Measurements from ENCODE around the gene DPEP2NB.
"Not testable (repeated sequence)": the region's sequence is repeated elsewhere in the genome, so short reads cannot be mapped to it uniquely, and the experiment has no call there.

DPEP2NB gene

DNA sequence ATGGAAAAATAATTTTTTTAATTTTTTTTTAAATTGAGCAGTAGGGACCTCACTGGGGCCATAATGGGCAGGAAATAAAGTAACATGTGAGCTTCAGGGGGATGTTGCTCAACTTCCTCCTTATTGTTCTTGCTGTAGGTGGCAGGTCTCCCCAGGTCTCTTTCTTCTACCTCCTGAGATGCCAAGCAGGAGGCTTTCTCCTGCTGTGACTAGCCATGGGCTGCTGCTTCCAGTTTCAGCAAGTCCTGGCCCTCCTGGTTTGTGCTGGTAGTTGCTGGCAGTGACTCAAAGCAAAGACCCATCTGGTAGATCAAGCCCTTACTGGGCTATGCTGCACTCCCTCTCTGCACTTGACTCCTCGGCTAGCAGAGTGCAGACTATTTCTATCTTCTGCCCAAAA, 2.3 kb downstream of the DPEP2NB start:
- no peak for DNase-seq (ENCODE audit: low spot score)

DNA sequence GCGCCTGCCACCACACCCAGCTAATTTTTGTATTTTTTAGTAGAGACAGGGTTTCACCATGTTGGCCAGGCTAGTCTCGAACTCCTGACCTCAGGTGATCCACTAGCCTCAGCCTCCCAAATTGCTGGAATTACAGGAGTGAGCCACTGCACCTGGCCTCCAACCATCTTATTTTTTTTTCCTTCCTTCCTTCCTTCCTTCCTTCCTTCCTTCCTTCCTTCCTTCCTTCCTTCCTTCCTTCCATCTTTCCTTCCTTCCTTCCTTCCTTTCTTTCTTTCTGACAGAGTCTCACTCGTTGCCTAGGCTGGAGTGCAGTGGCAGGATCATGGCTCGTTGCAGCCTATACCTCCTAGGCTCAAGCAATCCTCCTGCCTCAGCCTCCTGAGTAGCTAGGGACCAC, 5.8 kb downstream of the DPEP2NB start:
- not testable (repeated sequence) for DNase-seq (ENCODE audit: low spot score)

DNA sequence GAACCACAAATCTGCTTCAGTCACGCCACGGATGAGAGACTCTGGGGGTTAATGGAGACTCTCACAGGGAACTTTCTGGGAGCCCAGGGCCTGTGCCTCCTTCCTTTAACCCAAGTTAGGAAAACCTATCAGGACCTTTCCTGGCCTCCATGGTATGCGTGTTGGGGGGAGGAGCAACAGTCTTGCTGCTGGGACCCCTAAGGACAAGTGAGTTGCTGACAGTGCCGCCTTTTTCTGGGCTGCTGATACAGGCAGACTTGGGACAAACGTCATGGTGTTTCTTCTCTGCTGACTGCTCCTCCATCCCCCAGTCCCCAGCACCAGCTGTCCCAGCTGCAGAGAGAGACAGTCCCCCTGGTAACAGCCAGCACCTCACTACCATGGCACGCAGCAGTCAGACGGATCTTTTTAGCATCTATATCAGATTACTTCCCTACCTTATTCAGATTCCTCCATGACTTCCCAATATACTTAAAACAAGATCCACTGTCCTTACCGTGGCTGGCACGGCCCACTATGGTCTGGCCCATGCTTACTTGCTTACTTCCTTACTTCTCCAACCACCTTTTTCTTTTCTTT, 6.5 kb downstream of the DPEP2NB start:
- DNase-seq (ENCODE audit: low spot score), result no peak

DNA sequence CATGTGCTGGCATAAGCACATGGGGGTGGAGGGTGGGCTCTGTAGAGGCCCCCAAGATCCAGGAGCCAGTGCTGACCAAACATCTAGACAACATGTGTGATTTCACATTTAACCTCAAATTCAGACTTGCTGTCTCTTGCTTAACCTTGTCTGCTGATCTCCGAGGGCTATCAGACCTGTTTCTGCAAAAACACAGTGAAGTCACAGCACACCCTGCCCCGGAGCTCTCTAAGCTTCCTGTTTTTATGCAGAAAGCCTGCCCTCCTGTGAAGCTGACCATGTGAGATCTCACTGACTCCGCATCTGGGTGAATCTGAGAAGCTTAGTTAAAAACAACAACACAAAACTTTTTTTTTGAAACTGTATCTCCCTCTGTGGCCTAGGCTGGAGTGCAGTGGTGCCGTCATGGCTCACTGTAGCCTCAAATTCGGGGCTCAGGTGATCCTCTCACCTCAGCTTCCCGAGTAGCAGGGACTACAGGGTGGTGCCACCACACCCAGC, 9.9 kb downstream of the DPEP2NB start:
- no peak for DNase-seq (ENCODE audit: low spot score)

DNA sequence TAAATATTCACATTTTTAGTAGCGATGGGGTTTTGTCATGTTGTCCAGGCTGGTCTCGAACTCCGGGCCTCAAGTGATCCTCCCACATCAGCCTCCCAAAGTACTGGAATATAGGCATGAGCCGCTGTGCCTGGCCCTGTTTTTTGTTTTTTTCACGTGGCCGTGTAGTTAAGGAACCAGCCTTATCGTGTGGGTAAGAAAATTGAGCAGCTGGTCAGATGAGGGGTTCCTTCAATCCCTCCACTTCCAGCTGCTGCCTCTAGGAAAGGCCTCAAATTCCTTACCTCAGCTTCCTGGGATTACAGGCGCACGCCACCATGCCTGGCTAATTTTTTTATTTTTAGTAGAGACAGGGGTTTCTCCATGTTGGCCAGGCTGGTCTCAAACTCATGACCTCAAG, 10.5 kb downstream of the DPEP2NB start:
- no peak for DNase-seq (ENCODE audit: low spot score)

DNA sequence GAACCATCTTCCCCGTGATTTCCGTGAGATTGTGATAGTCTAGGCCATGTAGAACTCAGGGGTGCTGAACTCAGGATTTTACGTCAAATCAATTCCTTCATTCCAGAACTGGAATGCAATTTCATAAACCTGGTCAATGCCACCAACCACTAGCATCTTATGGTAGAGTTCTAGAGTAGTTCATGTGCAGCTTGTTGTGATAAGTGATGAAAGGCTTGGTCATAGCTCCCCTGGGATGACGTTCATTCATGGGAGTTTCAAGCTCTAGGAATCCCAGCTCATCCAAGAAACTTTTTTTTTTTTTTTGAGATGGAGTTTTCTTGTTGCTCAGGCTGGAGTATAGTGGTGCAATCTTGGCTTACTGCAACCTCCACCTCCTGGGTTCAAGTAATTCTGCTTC, 12.7 kb downstream of the DPEP2NB start:
- no peak for DNase-seq (ENCODE audit: low spot score)

DNA sequence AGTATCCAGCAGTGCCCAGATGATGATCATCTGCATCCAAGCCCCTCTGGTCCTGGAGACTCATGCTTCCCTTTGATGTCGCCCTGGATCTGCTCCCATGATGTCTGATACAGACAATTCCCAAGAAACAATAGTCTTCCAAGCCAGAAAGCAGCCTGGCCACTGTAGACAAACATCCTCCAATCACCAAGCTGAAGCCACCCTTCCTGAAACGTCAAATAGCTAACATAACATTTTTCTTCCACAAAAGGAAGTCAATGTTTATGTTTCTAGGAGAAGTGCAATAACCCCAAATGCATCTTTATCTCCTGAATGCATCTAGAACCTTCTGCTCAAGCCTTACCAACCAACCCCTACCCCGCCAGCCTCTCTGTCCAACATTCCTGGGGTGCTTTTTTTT, 15.3 kb downstream of the DPEP2NB start:
- peak; percentile 2 for DNase-seq (ENCODE audit: low spot score)

DNA sequence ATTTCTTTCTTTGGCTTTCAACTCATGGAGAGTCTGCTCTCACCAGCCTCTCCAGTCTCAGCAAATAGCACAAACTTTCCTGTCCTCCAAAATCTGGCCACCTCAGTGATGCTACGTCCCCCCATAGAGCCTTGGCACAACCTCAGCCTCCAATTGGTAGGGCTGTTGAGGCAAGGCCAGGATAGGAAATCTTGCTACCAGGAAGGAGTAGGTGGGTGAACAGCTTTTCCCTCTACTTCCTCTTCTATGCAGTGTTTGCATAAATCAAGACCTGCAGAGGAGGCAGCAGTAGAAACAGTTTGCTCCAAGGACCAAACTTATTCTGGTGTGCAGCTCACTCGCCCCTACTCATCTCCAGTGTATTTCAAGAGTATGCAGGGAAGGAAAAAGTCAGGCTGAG, 15.7 kb downstream of the DPEP2NB start:
- no peak for DNase-seq (ENCODE audit: low spot score)

DNA sequence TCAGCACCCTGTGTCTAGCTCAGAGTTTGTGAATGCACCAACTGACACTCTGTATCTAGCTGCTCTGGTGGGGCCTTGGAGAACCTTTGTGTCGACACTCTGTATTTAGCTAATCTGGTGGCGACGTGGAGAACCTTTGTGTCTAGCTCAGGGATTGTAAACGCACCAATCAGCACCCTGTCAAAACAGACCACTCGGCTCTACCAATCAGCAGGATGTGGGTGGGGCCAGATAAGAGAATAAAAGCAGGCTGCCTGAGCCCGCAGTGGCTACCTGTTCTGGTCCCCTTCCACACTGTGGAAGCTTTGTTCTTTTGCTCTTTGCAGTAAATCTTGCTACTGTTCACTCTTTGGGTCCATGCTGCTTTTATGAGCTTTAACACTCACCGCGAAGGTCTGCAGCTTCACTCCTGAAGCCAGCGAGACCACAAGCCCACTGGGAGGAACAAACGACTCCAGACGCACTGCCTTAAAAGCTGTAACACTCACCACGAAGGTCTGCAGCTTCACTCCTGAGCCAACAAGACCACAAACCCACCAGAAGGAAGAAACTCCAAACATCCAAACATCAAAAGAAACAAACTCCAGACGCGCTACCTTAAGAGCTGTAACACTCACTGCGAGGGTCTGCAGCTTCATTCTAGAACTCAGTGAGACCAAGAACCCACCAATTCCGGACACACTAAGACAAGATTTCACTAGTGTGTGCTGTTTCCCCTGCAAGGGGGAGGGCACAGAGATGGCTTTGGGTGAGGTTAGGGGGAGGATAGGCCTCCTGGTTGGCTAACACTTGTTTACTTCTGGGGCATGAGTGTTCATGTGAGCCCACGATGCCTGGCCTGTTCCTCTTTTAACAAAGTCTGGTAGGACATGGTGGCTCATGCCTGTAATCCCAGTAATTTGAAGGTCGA, 16.7 kb downstream of the DPEP2NB start, which contains the start of gene DPEP2:
TSS of gene DPEP2 (minus strand) at position 706 of the 910 bp plus-strand sequence. CDS start 6,272 bp downstream, outside the sequence.
- not testable (repeated sequence) for DNase-seq (ENCODE audit: low spot score)

DNA sequence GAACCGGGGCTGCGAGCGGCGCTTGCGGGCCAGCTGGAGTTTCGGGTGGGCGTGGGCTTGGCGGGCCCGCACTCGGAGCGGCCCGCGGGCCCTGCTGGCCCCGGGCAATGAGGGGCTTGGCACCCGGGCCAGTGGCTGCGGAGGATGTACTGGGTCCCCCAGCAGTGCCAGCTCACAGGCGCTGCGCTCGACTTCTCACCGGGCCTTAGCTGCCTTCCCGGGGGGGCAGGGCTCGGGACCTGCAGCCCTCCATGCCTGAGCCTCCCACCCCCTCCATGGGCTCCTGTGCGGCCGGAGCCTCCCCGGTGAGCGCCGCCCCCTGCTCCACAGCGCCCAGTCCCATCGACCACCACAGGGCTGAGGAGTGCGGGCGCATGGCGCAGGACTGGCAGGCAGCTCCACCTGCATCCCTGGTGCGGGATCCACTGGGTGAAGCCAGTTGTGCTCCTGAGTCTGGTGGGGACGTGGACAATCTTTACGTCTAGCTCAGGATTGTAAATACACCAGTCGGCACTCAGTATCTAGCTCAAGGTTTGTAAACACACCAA, 17.4 kb downstream of the DPEP2NB start:
- not testable (repeated sequence) for DNase-seq (ENCODE audit: low spot score)

DNA sequence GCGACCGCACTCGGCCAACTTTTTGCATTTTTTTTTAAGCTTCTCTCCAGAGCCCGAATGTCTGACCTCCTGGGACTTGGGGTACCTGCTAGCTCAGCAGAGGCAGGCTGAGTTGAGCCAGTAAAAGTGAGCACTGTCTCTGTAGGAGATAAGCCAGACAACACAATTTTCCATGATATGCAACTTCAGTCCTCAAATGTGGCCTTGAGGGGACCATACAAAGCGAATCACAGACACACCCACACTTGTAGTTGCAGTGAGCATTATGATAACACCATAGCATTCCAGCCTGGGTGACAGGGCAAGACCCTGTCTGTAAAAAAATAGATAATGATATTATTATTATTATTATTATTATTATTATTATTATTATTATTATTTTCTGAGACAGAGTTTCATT, 19.0 kb downstream of the DPEP2NB start:
- DNase-seq (ENCODE audit: low spot score), result no peak

DNA sequence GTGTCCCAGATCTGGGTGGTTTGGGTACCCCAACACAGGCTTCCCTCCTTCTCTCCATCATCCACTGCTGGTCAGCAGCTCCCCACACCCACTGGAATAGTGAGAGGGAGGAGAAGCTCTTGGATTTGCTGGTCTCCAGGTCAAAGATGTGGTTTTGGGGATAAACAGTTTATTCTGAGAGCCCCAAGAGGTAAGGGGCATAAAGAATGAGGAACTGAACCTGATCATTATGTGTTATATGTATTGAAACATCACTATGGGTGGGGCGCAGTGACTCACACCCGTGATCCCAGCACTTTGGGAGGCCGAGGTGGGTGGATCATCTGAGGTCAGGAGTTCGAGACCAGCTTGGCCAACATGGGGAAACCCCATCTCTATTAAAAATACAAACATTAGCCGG, 20.3 kb downstream of the DPEP2NB start:
- DNase-seq (ENCODE audit: low spot score), result no peak

DNA sequence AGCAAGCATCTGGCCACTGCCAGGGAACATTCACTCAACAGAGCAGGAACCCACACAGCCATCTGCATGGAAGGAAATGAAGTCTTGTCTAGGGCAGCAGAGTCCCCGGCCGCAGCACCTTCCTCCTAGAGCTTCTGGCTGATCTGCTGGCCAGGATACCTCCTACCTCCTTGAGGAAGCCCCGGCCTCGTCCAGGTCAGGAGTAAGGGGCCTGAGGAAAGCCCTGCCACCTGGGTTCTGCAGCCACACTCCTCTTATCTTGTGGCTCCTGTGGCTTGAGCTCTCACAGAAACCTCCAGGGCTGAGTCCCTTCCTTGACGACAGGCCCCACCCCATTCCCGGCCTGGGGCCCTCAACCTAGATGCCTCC, 21.7 kb downstream of the DPEP2NB start:
- not testable (repeated sequence) for DNase-seq (ENCODE audit: low spot score)

DNA sequence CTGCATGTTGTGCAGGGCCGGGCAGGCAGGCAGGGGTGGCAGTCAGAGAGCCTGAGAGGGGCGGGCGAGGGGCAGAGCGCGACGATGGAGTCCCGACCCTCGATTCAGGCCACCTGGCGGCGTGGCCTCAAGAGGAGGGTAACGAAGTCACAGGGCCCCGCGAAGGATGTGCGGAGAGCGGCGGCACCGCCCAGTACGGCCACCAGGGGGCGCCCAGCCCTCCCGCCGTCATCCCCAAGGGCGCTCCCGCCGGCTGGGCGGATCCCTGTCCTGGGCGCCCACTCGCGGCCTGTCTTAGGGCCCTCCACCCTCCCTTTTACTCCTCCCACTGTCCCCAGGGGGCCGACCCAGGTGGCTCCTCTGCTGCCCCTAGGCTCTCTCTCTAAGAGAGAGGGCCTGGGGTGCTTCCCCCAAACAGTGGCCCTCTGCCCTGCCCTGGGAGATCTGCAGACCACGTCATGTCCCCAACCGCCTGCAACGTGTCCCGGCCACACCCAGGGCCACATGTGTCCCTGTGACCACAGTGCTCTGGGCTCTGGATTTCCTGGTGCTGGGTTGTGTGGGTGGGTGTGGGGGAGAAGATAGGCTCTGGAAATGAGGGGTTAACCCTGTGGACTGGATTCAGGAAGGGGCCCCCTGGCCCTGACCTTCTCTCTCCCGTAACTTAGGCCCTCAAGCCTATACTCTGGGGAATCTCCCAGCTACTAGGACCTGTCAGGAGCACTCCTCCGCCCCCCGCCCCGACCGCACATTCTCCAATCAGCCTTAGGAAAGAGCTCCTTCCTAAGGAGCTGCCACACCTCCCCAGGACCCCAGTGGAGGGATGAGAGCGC, 22.3 kb downstream of the DPEP2NB start:
- peak; percentile 95 for DNase-seq (ENCODE audit: low spot score)

DNA sequence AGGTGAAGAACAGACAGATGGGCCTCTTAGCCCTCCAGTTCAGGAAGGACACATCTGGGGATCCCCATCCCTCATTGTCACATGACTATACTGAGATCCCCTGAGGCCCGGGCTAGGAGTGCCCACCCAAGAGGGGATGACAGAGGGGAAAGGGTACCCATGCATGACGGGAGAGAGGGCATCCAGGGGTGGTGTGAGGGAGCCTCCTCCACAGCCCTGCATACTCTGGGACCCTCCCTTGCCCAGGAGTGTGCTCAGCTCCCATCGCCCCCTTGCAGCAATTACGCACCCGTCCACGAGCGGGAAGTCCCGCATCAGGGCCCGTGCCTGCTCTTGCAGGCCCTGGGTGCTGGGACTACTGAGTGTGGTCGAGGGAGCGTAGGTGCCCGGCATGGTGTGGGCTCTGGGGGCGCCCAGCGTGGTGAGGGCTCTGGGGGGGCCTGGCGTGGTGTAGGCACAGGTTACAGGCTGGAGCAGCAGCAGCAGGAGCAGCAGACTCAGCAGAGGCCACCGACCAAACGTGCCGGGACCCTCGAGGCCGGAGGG, 23.0 kb downstream of the DPEP2NB start:
- no peak for DNase-seq (ENCODE audit: low spot score)

DNA sequence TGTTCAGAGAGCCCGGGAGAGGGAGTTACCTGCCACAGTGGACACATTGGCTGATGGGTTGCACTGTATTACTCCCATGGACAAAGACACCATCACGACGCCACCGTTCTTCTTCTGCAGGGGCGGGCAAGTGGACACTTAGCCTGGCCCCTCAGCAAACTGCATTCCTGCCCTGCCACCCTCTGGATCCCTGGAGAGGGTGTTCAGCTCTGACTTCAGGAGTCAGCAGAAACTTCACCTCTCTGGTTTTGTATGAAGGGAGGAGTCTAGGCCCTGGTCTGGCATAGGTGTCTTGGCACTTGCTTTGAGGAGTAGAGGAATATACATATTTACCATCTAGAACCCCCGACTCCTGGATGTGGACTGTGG, 25.7 kb downstream of the DPEP2NB start:
- DNase-seq (ENCODE audit: low spot score), result no peak

DNA sequence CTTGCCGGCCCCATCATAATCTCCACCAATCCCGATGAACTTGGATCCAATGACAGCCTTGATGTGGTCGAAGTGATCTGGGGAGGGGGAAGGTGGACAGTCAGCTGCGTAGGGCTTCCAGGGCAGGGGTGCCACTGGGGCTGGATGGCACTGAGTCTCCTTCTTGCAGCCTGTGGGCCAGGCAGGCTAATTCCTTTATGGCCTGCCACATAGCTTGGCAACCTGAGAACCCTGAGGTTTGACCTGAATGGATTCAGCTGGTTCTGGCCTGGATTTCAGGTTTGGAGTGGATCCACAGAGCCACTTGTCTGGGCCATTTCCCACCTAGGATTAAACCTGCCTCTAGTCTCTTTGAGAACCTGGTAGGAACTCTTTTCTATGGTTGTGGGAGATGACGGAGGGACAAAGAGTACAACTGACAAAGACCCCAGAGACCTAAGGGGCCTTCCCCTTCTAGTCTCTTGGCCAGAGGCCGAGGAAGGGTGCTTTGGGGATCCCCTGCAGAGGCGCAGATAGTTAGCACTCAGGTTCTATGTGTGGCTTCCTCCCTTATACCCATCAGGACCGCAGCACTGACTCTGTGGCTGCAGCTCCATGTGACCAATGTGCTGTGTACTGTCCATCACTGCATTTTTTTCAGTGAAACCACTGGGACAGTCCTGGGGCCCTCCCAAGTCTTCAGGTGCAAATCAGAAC, 26.2 kb downstream of the DPEP2NB start:
- no peak for DNase-seq (ENCODE audit: low spot score)

DNA sequence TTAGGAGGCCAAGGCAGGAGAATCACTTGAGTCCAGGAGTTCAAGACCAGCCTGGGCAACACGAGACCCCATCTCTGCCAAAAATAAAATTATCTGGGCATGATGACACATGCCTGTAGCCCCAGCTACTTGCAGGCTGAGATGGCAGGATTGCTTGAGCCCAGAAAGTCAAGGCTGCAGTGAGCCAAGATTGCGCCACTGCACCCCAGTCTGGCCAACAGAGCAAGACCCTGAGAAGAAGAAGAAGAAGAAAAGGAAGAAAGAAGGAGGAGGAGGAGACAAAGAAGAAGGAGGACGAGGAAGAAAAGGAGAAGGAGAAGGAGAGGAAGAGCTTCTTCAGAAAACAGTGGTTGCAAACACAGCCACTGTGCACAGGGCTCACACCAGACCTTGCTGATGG, 27.0 kb downstream of the DPEP2NB start:
- DNase-seq (ENCODE audit: low spot score), result no peak

DNA sequence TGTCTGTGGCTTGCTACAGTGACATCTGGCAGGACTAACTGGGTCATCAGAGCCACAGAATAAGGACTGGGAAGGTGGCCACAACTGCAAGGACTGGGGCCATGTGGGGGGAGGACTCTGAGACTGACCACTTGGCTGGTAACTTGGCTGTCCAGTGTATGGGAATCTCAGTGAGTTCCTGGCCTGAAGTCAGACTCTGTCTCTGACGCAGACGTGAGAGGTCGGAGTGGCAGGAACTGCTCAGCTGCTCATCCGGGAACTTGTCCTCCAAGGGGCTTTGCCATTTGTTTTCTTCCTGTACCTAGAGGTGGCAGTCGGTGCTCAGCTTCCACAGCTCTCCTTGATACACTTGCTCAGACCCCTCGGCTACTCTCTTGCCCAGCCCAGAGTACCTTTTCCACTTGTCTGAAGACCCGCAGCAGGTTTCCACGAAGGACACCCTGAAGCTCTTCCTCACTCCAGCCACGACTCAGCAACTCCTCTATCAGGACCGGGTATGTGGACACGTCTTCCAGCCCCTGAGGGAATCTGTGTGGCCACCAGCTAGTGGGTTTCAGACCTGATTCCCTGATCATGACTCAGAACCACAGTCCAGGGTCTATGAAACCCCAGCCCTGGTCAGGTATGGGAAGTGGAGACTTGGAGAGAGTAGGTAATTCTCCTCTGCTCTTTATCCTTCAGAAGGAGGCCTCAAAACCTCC, 28.1 kb downstream of the DPEP2NB start:
- no peak for DNase-seq (ENCODE audit: low spot score)

DNA sequence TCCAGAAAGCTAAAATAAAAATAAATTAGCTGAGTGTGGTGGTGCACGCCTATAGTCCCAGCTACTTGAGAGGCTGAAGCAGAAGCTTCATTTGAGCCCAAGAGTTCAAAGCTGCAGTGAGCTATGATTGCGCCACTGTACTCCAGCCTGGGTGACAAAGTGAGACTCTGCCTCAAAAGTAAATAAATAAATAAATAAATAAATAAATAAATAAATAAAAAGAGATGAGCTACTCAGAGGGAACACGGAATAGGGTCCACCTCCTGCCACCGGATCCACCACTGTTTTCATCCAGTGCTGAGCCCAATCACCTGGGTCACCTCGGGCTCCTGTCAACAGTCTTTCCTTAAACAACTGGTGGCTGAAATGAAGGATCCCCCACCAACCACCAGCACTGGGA, 28.8 kb downstream of the DPEP2NB start:
- DNase-seq (ENCODE audit: low spot score), result no peak
